RWPE2 (cell line): ENCODE results near the gene STARD5.

ENCODE experiments used
- ATAC-seq: fragments of 200-7000 bp; cut with Tn5 transposase; 3 replicates; pipeline ENCODE4 v1.9.1; 2021; ENCODE audit warnings: low read depth
- DNase-seq: peaks from one replicate; pipeline ENCODE4 v3.0.0-alpha.2; 2020; ENCODE audit warnings: low spot score
- H3K27ac ChIP-seq: fragments of 450-650 bp; 2 replicates; pipeline ENCODE4 v1.5.1; 2017; ENCODE audit warnings: mild to moderate bottlenecking; ENCODE audit not compliant: poor library complexity, severe bottlenecking
- H3K27me3 ChIP-seq: fragments of 250-450 bp; sonication (Bioruptor Pico); 2 replicates; pipeline ENCODE4 v1.5.1; 2021; ENCODE audit warnings: mild to moderate bottlenecking, moderate library complexity; ENCODE audit not compliant: insufficient read depth, poor library complexity, severe bottlenecking
- H3K36me3 ChIP-seq: fragments of 250-450 bp; sonication (Bioruptor Pico); 2 replicates; pipeline ENCODE4 v1.5.1; 2020; ENCODE audit warnings: low read depth, mild to moderate bottlenecking, moderate library complexity
- H3K4me1 ChIP-seq: fragments of 250-450 bp; sonication (Bioruptor Pico); 2 replicates; pipeline ENCODE4 v1.5.1; 2021; ENCODE audit warnings: mild to moderate bottlenecking, moderate library complexity; ENCODE audit not compliant: insufficient read depth, poor library complexity, severe bottlenecking
- H3K4me3 ChIP-seq: fragments of 250-450 bp; sonication (Bioruptor Pico); 2 replicates; pipeline ENCODE4 v1.5.1; 2021; ENCODE audit warnings: mild to moderate bottlenecking, moderate library complexity; ENCODE audit not compliant: severe bottlenecking
- H3K9me3 ChIP-seq: fragments of 250-450 bp; sonication (Bioruptor Pico); 2 replicates; pipeline ENCODE4 v1.5.1; 2021; ENCODE audit warnings: mild to moderate bottlenecking, moderate library complexity; ENCODE audit not compliant: severe bottlenecking
- TF ChIP-seq, protein P1 (sequence below): fragments of 450-650 bp; IDR thresholded peaks from one replicate; pipeline ENCODE4 v1.5.1; 2017; ENCODE audit warnings: mild to moderate bottlenecking, moderate library complexity; ENCODE audit not compliant: poor library complexity, severe bottlenecking

STARD5 gene

GRCh38 chr15:81323944-81324881 is at the start of gene STARD5:
STARD5 (minus strand) TSS chr15:81324141; CDS start chr15:81324099, 42 bp downstream.
- peaks cover 6% of the 10 kb centered on the region for H3K4me1 ChIP-seq
- peak within 1 kb of the TSS; percentile 51 for H3K27ac ChIP-seq
- peak; percentile 99 for ATAC-seq
- peak; percentile 100 for DNase-seq
- H3K9me3 ChIP-seq: no peaks in the 10 kb centered on the region
- no peaks in the 10 kb centered on the region for H3K27me3 ChIP-seq
- peaks cover 29% of the 10 kb centered on the region for H3K36me3 ChIP-seq
- H3K4me3 ChIP-seq: peak within 1 kb of the TSS; percentile 45
- TF ChIP-seq, protein P1, sequence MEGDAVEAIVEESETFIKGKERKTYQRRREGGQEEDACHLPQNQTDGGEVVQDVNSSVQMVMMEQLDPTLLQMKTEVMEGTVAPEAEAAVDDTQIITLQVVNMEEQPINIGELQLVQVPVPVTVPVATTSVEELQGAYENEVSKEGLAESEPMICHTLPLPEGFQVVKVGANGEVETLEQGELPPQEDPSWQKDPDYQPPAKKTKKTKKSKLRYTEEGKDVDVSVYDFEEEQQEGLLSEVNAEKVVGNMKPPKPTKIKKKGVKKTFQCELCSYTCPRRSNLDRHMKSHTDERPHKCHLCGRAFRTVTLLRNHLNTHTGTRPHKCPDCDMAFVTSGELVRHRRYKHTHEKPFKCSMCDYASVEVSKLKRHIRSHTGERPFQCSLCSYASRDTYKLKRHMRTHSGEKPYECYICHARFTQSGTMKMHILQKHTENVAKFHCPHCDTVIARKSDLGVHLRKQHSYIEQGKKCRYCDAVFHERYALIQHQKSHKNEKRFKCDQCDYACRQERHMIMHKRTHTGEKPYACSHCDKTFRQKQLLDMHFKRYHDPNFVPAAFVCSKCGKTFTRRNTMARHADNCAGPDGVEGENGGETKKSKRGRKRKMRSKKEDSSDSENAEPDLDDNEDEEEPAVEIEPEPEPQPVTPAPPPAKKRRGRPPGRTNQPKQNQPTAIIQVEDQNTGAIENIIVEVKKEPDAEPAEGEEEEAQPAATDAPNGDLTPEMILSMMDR: no peak

DNA sequence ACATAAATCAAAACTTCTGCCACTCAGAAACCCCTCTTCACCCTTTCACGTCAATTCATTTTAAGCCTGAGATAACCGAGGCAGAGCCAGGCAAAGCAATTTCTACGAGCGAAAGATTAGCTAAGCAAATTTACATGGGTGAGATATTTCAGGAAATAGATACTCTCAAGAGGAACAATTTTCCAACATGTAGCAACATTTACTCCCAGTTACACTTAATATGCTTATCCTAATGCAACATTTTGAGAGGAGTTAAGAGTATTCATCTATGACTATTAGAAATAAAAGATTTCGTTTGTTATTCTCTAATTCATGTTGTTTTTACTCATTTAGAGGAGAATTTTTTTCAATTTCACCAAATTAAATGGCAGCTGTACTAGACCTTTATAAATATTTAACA is 49.2 kb upstream of the STARD5 start:
- Histone ChIP-seq H3K4me1 (no peaks in the 10 kb centered on the region), H3K27me3 (no peaks in the 10 kb centered on the region), H3K36me3 (no peaks in the 10 kb centered on the region), H3K27ac (no peak overlapping the region), H3K9me3 (no peaks in the 10 kb centered on the region), H3K4me3 (no peak overlapping the region)
- DNase-seq (no peak), ATAC-seq (no peak)
- TF ChIP-seq, protein P1: no peak

DNA sequence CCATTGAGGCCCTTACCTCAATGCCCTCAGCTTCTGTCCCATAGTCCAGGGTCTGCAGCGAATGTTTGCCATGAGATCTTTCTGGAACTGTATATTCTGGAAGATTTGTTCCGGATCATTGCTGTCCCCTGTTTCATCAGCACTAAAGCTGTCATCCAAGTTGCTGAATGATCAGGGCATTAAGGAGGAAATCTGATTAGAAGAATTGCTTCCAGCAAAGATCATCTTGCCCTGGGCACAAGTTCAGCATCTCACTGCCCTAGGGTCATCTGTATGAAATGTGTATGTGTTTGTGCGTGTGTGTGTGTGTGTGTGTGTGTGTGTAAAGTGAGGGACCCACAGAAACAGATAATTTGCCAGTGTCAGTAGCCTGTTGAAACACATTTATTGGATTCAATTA is 48.6 kb upstream of the STARD5 start:
- Histone ChIP-seq H3K4me3 (no peak overlapping the region), H3K4me1 (no peaks in the 10 kb centered on the region), H3K36me3 (no peaks in the 10 kb centered on the region), H3K27ac (no peak overlapping the region), H3K27me3 (no peaks in the 10 kb centered on the region), H3K9me3 (no peaks in the 10 kb centered on the region)
- TF ChIP-seq, protein P1: no peak
- ATAC-seq: no peak
- no peak for DNase-seq

- Histone ChIP-seq H3K4me3 (no peak overlapping the region), H3K27ac (no peak overlapping the region), H3K27me3 (no peaks in the 10 kb centered on the region), H3K36me3 (no peaks in the 10 kb centered on the region), H3K4me1 (no peaks in the 10 kb centered on the region), H3K9me3 (no peaks in the 10 kb centered on the region)
- TF ChIP-seq, protein P1: no peak
- ATAC-seq: no peak
- DNase-seq: no peak
Observed at GRCh38 chr15:81363718-81364500, 40.0 kb upstream of the STARD5 start.
